ENCODE data around the gene EIF6. TPM values are rescaled to one million over a fixed set of nuclear protein-coding genes. Genes with fewer than 3 reads are reported as not detected.

The EIF6 gene
- total and polyA plus RNA-seq, 9 of the 15 experiments (the other 6 are each of a cell fraction or from before 2014, with no cell fraction given), result 165 to 832 (median 229) TPM

GRCh38 chr20:35312318-35312717 lies 27.7 kb upstream of the EIF6 start (continued):
- peak; percentile 57; the same call in 1 of the 2 replicates for TF ChIP-seq GABPA (tag; conservative IDR thresholded peaks at IDR 0.05; ENCODE audit: low read depth)
- no peak for TF ChIP-seq POLR2H (tag; IDR thresholded peaks at IDR 0.05; ENCODE audit: low read depth)
- TF ChIP-seq KDM5B (IDR thresholded peaks at IDR 0.05; ENCODE audit: insufficient replicate concordance, low read depth, low read length), result no peak
- TF ChIP-seq ZNF41 (CRISPR knock-in tag; conservative IDR thresholded peaks at IDR 0.05), result no peak
- no peak; the same call in 1 of the 2 replicates for TF ChIP-seq JUN (IDR thresholded peaks at IDR 0.05; ENCODE audit: borderline replicate concordance, low read depth, low read length)
- no peak for TF ChIP-seq JUN (CRISPR knock-in tag; IDR thresholded peaks at IDR 0.05; ENCODE audit: borderline replicate concordance)
- no peak for TF ChIP-seq TRIM28 (IDR thresholded peaks at IDR 0.05)
- no peak for TF ChIP-seq HMG20B (CRISPR knock-in tag; IDR thresholded peaks at IDR 0.05)
- no peak for TF ChIP-seq ZNF318 (IDR thresholded peaks at IDR 0.05; ENCODE audit: borderline replicate concordance in 1 of 2, low read depth in 1 of 2)
- no peak for TF ChIP-seq CTCFL (IDR thresholded peaks at IDR 0.05; ENCODE audit: borderline replicate concordance, insufficient read depth, low read depth, low read length, poor library complexity, severe bottlenecking)
- no peak for TF ChIP-seq THRB (CRISPR knock-in tag; conservative IDR thresholded peaks at IDR 0.05)
- no peak for TF ChIP-seq ZNF511 (CRISPR knock-in tag; IDR thresholded peaks at IDR 0.05)
- no peak for TF ChIP-seq KLF1 (tag; IDR thresholded peaks at IDR 0.05)
- no peak for TF ChIP-seq NRF1 (conservative IDR thresholded peaks at IDR 0.05 in 1 of 2, IDR thresholded peaks at IDR 0.05 in 1 of 2)
- peak; percentile 48; the same call in 1 of the 2 replicates for TF ChIP-seq ETV5 (CRISPR knock-in tag; IDR thresholded peaks at IDR 0.05; ENCODE audit: low read depth)
- no peak for TF ChIP-seq STAT5A (IDR thresholded peaks at IDR 0.05; ENCODE audit: borderline replicate concordance, low read length)

Data from K562 (cell line).